ENCODE data around the gene MTHFS. TPM values are rescaled to one million over a fixed set of nuclear protein-coding genes. Genes with fewer than 3 reads are reported as not detected.
A peak's percentile ranks its signal among the peaks of the same experiment; 100 is the strongest.

The MTHFS gene
- total and polyA plus RNA-seq, 7 experiments from 2014 or later, result 15.8 to 93.3 (median 22.0) TPM

DNA sequence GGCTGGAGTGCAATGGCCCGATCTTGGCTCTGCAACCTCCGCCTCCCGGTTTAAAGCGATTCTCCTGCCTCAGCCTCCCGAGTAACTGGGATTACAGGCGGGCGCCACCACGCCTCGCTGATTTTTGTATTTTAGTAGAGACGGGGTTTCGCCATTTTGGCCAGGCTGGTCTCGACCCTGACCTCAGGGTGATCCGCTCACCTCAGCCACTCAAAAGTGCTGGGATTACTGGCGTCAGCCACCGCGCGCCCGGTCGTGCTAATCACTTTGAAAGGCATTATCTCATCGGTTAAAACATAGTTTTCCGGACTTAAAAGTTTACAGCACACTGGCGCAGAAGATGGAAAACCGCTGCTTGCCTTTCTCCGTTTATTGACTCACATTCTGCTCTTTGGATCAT is 27.6 kb upstream of the MTHFS start:
- ChIA-PET POLR2A (interaction anchor here (0.7 to 4.6 kb wide), 2 partner anchors 44 to 45 kb away, joined by 3 to 121 read pairs; partner anchors contain the start of gene BCL2A1), CTCF (no interaction called here)
- H3K36me3 ChIP-seq (ENCODE audit: control insufficient read depth in 2 of 3, insufficient read depth in 3 of 3, low read length in 3 of 3), result peaks cover 0 to 21% (median 0%) of the 10 kb centered on the region in 3 experiments
- H3K27me3 Mint-ChIP-seq, result peaks cover 0 to 3% (median 0%) of the 10 kb centered on the region in 5 donors
- DNase-seq, result no peak
- H3K9me3 ChIP-seq (ENCODE audit: control insufficient read depth in 2 of 3, low read length in 3 of 3), result peaks cover 0 to 23% (median 3%) of the 10 kb centered on the region in 3 experiments
- ATAC-seq, result no peak
- peak overlapping the region; percentile 25 to 98 (median 80) for H3K4me3 Mint-ChIP-seq
- peaks cover 5 to 39% (median 23%) of the 10 kb centered on the region in 5 donors for H3K36me3 Mint-ChIP-seq
- peak overlapping the region in 8 of 9 donors; percentile 43 to 97 (median 86) for H3K27ac Mint-ChIP-seq
- H3K4me3 ChIP-seq (ENCODE audit: low read length), result peak overlapping the region; percentile 98
- peaks cover 7 to 30% (median 24%) of the 10 kb centered on the region in 7 donors for H3K4me1 Mint-ChIP-seq
- H3K27me3 ChIP-seq (ENCODE audit: control insufficient read depth in 2 of 2, insufficient read depth in 2 of 2, low read length in 2 of 2), result no peaks in the 10 kb centered on the region
- H3K9me3 Mint-ChIP-seq, result peaks cover 0 to 47% (median 25%) of the 10 kb centered on the region in 11 donors
- peak overlapping the region; percentile 96 for H3K27ac ChIP-seq (ENCODE audit: low read depth, low read length)
- intact Hi-C loops (cut with micrococcal nuclease), result loop anchor here (5.0 to 10.0 kb wide), 6 partner anchors 50 to 1487 kb away; partner anchors contain the start of genes IREB2 (in 1 of the 2), MORF4L1 (in 1 of the 2), TLNRD1 (in 1 of the 2) and TMED3 (in 1 of the 2)
- peaks cover 11 to 14% of the 10 kb centered on the region in 2 donors for H3K4me1 ChIP-seq (ENCODE audit: control insufficient read depth in 2 of 2, insufficient read depth in 2 of 2, low read length in 2 of 2)

DNA sequence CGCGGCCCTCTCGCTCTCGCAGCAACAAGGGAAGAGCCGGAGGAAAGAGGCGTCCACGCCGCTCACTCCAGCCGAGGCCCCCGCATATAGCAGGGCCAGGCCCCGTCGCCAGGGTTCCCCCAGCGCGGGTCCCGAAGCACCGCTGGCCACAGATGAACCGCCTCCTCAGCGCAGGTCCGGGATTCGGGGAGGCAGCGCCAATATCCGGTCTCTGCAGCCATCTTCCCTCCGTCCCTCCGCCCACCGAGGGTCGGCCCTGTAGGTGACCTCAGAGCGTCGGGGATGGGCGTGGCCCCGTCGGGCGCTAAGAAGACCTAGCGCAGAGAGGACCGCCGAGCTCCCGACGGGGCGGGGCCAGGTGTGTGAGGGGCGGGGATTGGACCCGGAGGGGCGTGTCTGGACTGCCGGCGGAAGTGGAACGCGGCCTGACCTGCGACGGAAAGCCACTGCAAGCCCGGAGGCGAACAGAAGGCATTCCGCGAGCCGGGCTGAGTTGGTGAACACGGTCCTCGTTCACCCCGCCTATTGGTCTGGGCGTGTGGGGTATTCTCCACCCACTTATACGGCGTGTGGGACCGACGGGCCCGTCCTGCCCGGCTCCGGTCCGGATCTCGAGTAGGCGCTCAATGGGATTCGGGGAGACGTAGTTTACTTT is 26.8 kb upstream of the MTHFS start:
- peaks cover 9 to 30% (median 24%) of the 10 kb centered on the region in 7 donors for H3K4me1 Mint-ChIP-seq
- peak overlapping the region; percentile 95 to 98 (median 97) for H3K27ac Mint-ChIP-seq
- Histone ChIP-seq H3K4me1 (ENCODE audit: control insufficient read depth in 2 of 2, insufficient read depth in 2 of 2, low read length in 2 of 2) (peaks cover 11 to 14% of the 10 kb centered on the region in 2 donors), H3K36me3 (ENCODE audit: control insufficient read depth in 2 of 3, insufficient read depth in 3 of 3, low read length in 3 of 3) (peaks cover 0 to 27% (median 0%) of the 10 kb centered on the region in 3 experiments), H3K27ac (ENCODE audit: low read depth, low read length) (peak overlapping the region; percentile 96), H3K9me3 (ENCODE audit: control insufficient read depth in 2 of 3, low read length in 3 of 3) (peaks cover 0 to 29% (median 3%) of the 10 kb centered on the region in 3 experiments), H3K4me3 (ENCODE audit: low read length) (peak overlapping the region; percentile 98), H3K27me3 (ENCODE audit: control insufficient read depth in 2 of 2, insufficient read depth in 2 of 2, low read length in 2 of 2) (no peaks in the 10 kb centered on the region)
- CTCF ChIA-PET, result interaction anchor here (0.5 to 1.0 kb wide), 4 partner anchors 70 to 1475 kb away, joined by 3 read pairs; no protein-coding TSS in a partner anchor
- ATAC-seq (peak; percentile 98), DNase-seq (peak; percentile 95 to 100 (median 99))
- intact Hi-C loops (cut with micrococcal nuclease), result loop anchor here (1.0 to 10.0 kb wide), 16 partner anchors 15 to 1486 kb away; partner anchors contain the start of genes FAH (in 2 of the 2), TMED3 (in 2 of the 2), ZFAND6 (in 2 of the 2) and BCL2A1 (in 1 of the 2)
- POLR2A ChIA-PET, result interaction anchor here (0.6 to 4.6 kb wide), 20 partner anchors 9 to 613 kb away, joined by 3 to 136 read pairs (median 4); partner anchors contain the start of genes BCL2A1, MTHFS, TMED3 and ZFAND6
- peak overlapping the region; percentile 90 to 98 (median 94) for H3K4me3 Mint-ChIP-seq
- peaks cover 4 to 54% (median 31%) of the 10 kb centered on the region in 11 donors for H3K9me3 Mint-ChIP-seq
- H3K36me3 Mint-ChIP-seq, result peaks cover 5 to 43% (median 30%) of the 10 kb centered on the region in 5 donors
- no peaks in the 10 kb centered on the region for H3K27me3 Mint-ChIP-seq

DNA sequence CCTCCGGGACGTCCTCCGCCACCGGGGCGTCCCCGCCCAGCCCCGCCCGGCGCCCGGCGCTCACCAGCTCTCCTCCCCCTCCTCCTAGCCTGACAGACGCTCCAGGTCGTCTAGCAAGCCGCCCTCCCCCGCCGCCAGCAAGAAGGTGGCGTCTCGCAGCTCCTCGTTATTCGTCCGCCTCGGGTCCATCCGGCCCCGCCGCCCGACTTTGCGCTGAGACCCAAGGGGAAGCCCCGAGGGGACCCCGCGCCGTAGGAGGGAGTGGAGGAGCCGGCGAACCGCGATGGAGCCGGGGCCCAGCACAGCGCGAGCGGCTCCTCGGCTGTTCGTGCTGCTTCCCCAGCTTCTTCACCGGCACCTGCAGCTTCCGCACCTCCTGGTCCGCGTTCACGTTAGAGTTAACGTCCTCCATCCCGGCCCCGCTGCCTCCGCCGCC is 26.3 kb upstream of the MTHFS start:
- Mint-ChIP-seq H3K9me3 (peaks cover 4 to 60% (median 31%) of the 10 kb centered on the region in 11 donors), H3K27me3 (no peaks in the 10 kb centered on the region), H3K4me3 (peak overlapping the region; percentile 90 to 98 (median 94)), H3K36me3 (peaks cover 5 to 47% (median 34%) of the 10 kb centered on the region in 5 donors), H3K4me1 (peaks cover 9 to 30% (median 24%) of the 10 kb centered on the region in 7 donors), H3K27ac (peak overlapping the region; percentile 95 to 98 (median 97))
- Histone ChIP-seq H3K4me3 (ENCODE audit: low read length) (peak overlapping the region; percentile 98), H3K36me3 (ENCODE audit: control insufficient read depth in 2 of 3, insufficient read depth in 3 of 3, low read length in 3 of 3) (peaks cover 0 to 27% (median 0%) of the 10 kb centered on the region in 3 experiments), H3K27me3 (ENCODE audit: control insufficient read depth in 2 of 2, insufficient read depth in 2 of 2, low read length in 2 of 2) (no peaks in the 10 kb centered on the region), H3K27ac (ENCODE audit: low read depth, low read length) (peak overlapping the region; percentile 96), H3K4me1 (ENCODE audit: control insufficient read depth in 2 of 2, insufficient read depth in 2 of 2, low read length in 2 of 2) (peaks cover 11 to 14% of the 10 kb centered on the region in 2 donors), H3K9me3 (ENCODE audit: control insufficient read depth in 2 of 3, low read length in 3 of 3) (peaks cover 0 to 33% (median 3%) of the 10 kb centered on the region in 3 experiments)
- DNase-seq (peak in 3 of 9 donors; percentile 76 to 80 (median 76)), ATAC-seq (peak; percentile 44)
- intact Hi-C loops (cut with micrococcal nuclease), result loop anchor here (1.0 to 10.0 kb wide), 16 partner anchors 14 to 1486 kb away; partner anchors contain the start of genes FAH (in 2 of the 2), TMED3 (in 2 of the 2), ZFAND6 (in 2 of the 2) and BCL2A1 (in 1 of the 2)
- POLR2A ChIA-PET, result interaction anchor here (0.6 to 4.6 kb wide), 23 partner anchors 8 to 613 kb away, joined by 3 to 136 read pairs (median 5); partner anchors contain the start of genes BCL2A1, MTHFS, TMED3 and ZFAND6
- CTCF ChIA-PET, result interaction anchor here (0.5 to 1.0 kb wide), 4 partner anchors 70 to 1474 kb away, joined by 3 read pairs; no protein-coding TSS in a partner anchor

DNA sequence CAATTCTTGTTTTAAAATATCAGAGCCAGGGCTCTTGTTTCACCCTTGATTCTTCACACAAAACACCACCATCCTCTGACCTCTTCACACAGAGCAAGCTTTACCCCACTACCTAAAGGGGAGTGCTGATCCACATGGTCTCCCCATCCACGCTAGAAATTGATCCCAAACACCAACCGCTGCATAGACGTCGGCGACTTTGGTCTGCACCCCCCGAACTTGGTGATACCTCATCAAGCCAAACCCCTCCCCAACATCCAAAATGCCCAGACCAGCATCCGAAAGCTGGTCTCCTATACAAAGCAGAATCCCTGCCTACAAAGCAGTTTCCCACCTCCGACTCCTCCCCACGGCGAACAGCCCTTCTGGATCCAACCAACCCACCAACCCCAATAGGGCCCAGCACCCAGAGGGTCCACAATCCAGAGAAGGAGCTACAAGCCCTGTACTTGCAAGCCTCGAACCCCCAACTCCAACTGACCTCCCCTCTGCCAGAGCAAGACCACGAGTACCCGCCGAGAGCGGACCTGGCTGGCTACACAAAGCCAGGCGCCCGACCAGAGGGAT is 25.8 kb upstream of the MTHFS start:
- ATAC-seq (no peak), DNase-seq (peak in 1 of 9 donors; percentile 10)
- H3K9me3 ChIP-seq (ENCODE audit: control insufficient read depth in 2 of 3, low read length in 3 of 3), result peaks cover 0 to 38% (median 3%) of the 10 kb centered on the region in 3 experiments
- H3K27me3 ChIP-seq (ENCODE audit: control insufficient read depth in 2 of 2, insufficient read depth in 2 of 2, low read length in 2 of 2), result no peaks in the 10 kb centered on the region
- Mint-ChIP-seq H3K36me3 (peaks cover 5 to 52% (median 39%) of the 10 kb centered on the region in 5 donors), H3K4me1 (peaks cover 9 to 30% (median 24%) of the 10 kb centered on the region in 7 donors), H3K27me3 (no peaks in the 10 kb centered on the region), H3K9me3 (peaks cover 6 to 65% (median 34%) of the 10 kb centered on the region in 11 donors), H3K4me3 (peak overlapping the region; percentile 90 to 98 (median 94)), H3K27ac (peak overlapping the region; percentile 84 to 98 (median 97))
- POLR2A ChIA-PET, result interaction anchor here (0.6 to 4.6 kb wide), 20 partner anchors 9 to 238 kb away, joined by 3 to 136 read pairs (median 5); partner anchors contain the start of genes BCL2A1, MTHFS and ZFAND6
- peaks cover 0 to 27% (median 0%) of the 10 kb centered on the region in 3 experiments for H3K36me3 ChIP-seq (ENCODE audit: control insufficient read depth in 2 of 3, insufficient read depth in 3 of 3, low read length in 3 of 3)
- peak overlapping the region; percentile 98 for H3K4me3 ChIP-seq (ENCODE audit: low read length)
- CTCF ChIA-PET, result interaction anchor here (0.7 to 1.0 kb wide), 3 partner anchors 43 to 1474 kb away, joined by 3 to 4 read pairs (median 3); no protein-coding TSS in a partner anchor
- peak overlapping the region; percentile 96 for H3K27ac ChIP-seq (ENCODE audit: low read depth, low read length)
- H3K4me1 ChIP-seq (ENCODE audit: control insufficient read depth in 2 of 2, insufficient read depth in 2 of 2, low read length in 2 of 2), result peaks cover 11 to 14% of the 10 kb centered on the region in 2 donors
- intact Hi-C loops (cut with micrococcal nuclease), result loop anchor here (1.0 to 10.0 kb wide), 16 partner anchors 14 to 1485 kb away; partner anchors contain the start of genes FAH (in 2 of the 2), TMED3 (in 2 of the 2), ZFAND6 (in 2 of the 2) and BCL2A1 (in 1 of the 2)

DNA sequence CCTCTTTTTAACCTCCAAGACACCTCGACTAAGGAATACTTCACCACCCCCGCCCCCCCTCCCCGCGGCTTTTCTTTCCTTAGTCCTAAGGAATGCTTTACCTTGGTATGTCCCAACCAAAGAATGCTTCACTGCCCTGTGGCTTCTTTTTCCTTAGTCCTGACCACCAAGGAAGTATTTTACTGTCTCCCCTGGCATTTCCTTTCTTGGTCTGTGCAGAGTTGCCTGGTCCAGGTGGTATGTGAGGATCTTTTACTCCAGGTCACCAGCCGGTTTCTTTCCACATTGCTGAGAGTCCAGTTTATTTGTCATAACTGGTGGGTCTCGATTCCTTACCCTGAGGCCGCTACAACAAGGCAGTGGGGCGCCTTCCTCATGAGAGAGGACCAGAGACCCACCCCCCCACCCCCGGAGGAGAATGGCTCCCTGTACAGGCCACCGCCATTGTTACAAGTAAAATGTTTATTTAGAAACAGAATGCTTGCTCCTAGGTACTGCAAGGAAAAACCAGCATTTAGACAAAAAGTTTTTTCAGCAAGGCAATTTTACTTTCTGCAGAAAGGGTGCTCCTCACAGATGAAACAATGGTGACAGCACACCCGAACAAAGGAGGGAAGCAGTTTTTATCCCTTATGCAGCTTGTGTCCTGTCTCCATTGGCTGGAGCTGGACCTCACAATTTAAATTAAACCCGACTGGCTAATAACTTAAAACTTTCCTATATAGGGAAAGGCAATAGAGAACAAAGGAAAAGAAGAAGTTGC is 23.1 kb upstream of the MTHFS start:
- intact Hi-C loops (cut with micrococcal nuclease), result loop anchor here (5.0 to 10.0 kb wide), 6 partner anchors 45 to 1483 kb away; partner anchors contain the start of genes IREB2 (in 1 of the 2), MORF4L1 (in 1 of the 2), TLNRD1 (in 1 of the 2) and TMED3 (in 1 of the 2)
- peaks cover 9 to 30% (median 23%) of the 10 kb centered on the region in 7 donors for H3K4me1 Mint-ChIP-seq
- peaks cover 5 to 77% (median 48%) of the 10 kb centered on the region in 5 donors for H3K36me3 Mint-ChIP-seq
- Histone ChIP-seq H3K27me3 (ENCODE audit: control insufficient read depth in 2 of 2, insufficient read depth in 2 of 2, low read length in 2 of 2) (no peaks in the 10 kb centered on the region), H3K4me3 (ENCODE audit: low read length) (no peak overlapping the region), H3K4me1 (ENCODE audit: control insufficient read depth in 2 of 2, insufficient read depth in 2 of 2, low read length in 2 of 2) (peaks cover 11 to 14% of the 10 kb centered on the region in 2 donors), H3K9me3 (ENCODE audit: control insufficient read depth in 2 of 3, low read length in 3 of 3) (peaks cover 8 to 61% (median 12%) of the 10 kb centered on the region in 3 experiments), H3K27ac (ENCODE audit: low read depth, low read length) (no peak overlapping the region), H3K36me3 (ENCODE audit: control insufficient read depth in 2 of 3, insufficient read depth in 3 of 3, low read length in 3 of 3) (peaks cover 0 to 27% (median 0%) of the 10 kb centered on the region in 3 experiments)
- ChIA-PET POLR2A (interaction anchor here (0.6 to 4.6 kb wide), 5 partner anchors 14 to 229 kb away, joined by 3 to 136 read pairs (median 4); partner anchors contain the start of genes BCL2A1 and MTHFS), CTCF (no interaction called here)
- H3K4me3 Mint-ChIP-seq, result peak overlapping the region in 3 of 10 donors; percentile 21 to 48 (median 41)
- H3K9me3 Mint-ChIP-seq, result peaks cover 6 to 91% (median 51%) of the 10 kb centered on the region in 11 donors
- H3K27ac Mint-ChIP-seq, result no peak overlapping the region
- no peaks in the 10 kb centered on the region for H3K27me3 Mint-ChIP-seq
- no peak for DNase-seq
- no peak for ATAC-seq

Data from naive thymus-derived CD4-positive, alpha-beta T cell (primary cell).